ENCODE measurements around the gene APLN. TPM values are rescaled to one million over a fixed set of nuclear protein-coding genes. Genes with fewer than 3 reads are reported as not detected.

Gene APLN
- not detected for total RNA-seq

DNA sequence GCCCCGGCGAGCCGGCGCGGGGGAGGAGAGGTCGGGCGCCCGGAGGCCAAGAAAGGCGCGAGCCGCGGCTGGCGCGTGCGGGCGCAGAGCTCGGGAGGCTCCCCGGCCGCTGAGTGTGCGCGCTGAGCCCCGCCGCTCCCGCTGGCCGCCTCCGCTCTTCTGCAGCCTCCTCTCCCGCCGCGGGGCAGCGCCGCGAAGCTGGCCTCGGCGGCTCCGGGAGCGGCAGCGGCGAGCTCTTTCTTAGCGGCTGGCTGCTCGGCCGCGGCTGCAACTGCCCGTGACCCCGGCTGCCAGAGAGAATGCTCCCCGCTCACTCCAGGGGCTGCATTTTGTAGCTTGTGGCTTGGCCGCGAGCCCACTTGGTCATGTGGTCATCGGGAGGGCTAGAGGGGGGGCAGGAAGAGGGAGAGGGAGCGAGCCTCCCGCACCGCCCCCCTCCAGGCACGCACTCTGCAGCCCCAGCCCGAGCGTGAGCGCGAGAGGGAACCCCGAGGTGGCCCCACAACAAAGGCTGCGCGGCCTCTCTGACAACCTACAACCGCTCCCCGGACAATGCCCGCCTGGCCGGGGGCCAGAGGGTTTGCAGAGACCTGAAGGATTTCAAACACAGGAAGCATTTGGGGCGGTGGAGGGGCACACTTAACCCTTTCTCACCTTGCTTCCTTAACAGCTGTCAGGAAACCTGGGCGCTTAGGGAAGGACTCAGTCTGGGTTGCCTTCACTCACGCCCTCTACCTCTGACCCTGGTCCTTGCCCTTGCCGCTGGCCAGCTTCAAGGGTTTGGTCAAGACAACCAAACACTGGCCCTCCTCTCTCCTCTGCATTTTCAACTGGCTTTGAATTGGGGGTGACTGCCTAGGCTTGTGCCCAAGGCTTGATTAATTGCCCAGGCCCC lies at the start of gene APLN:
Gene APLN (minus strand): TSS at position 305 of the 895 bp plus-strand sequence. CDS start 326 bp downstream, outside the sequence.
- DNase-seq: no peak

- DNase-seq: no peak
These were observed 49.7 kb upstream of the APLN start for GRCh38 chrX:129704491-129704890.

DNA sequence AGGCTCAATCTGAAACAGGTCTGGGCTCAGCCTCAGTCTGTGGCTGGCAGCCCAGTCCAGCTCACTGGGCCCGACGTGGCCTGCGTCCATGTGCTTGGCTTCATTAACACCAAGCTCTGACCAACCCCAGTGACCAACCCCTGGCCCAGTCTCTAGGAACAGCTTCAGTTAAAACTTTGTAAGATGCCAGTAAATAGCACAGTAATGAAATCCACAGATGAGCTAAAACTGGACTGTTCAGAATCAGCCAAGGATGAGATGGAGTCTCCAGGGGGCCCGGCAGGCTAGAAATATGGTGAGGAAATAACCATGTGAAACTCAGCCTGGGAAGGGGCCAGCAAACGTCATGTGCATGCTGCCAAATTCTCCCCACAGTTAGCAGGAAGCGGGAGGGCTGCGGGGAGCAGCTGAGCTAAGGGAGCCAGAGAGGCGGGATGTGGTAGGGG lies 46.9 kb upstream of the APLN start:
- no peak for DNase-seq

- DNase-seq: no peak
These were observed 45.8 kb upstream of the APLN start for GRCh38 chrX:129700536-129700935.

DNA sequence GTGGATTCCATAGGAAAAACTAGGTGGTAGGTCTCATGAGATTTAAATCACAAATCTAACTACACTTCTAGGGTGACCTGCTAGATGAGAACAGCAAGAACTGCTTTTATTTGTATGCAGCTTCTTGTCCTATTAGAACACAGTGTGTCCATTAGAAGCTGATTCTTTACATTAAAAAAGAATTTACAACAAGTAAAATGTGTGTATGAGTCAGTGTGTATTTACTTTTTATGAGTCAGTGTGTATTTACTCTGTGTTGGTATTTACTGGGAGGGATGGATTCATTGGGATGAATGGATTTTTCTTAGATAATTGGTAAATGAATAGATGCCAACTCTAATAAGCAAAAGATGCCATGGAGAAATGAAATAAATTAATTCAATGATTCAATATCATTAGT lies 43.4 kb upstream of the APLN start:
- DNase-seq: no peak

DNA sequence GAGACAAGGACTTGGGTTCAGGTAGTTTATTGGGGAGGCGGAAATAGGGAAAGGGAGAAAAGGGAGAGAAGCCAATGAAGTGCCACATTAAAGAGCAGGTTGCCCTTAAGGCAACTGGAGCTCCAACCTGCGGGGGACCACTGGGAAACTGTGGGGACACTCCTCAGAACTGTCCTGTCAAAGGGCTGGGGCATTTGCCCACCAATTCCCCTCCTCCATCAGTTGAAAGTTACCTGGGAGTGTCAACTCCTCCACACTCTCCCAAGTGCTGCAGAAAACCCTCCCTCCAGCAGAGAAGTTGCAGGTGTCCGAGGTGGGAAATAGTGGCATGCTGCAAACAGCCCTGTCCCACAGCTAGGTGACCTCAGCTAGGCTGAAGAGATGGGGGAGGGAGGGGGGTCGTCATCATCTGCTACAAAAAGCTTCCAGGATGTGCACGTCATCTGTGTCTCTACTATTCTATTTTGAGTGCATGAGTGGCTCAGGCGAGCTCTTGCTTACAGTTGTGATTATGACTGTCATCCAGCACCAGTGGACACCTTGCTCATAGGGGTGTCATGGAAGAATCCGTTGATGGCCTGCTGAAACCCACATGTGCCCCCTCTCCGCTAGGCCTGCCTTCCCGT lies 42.6 kb upstream of the APLN start:
- DNase-seq: no peak

DNA sequence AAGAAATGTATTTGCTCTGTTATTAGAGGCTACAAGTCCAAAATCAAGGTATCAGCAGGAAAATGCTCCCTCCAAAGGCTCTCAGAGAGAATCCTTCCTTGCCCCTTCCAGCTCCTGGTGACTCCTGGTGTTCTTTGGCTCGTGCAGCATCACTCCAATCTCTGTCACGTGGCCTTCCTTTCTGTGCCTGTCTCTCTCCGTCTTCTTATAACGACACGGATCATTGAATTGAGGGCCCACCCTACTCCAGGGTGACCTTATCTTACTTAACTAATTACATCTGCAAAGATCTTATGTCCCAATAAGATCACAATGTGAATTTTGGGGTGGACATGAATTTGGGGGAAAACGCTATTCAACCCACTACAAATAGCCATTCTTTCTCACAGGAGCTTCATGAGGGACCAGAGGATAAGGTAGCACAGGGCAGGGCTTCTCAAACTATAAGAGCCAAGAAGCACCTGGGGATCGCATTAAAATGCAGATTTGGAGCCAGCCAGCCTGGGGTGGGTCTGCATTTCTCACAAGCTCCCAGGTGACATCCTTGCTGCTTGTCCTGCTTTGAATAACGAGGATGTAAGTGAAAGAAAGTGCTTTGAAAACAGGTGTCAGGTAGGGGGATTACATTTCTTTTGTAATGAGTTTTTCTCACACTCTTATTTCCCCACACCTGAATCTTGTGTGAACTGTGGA lies 41.9 kb upstream of the APLN start:
- no peak for DNase-seq

GRCh38 chrX:129695937-129696336 lies 41.2 kb upstream of the APLN start:
- no peak for DNase-seq

DNA sequence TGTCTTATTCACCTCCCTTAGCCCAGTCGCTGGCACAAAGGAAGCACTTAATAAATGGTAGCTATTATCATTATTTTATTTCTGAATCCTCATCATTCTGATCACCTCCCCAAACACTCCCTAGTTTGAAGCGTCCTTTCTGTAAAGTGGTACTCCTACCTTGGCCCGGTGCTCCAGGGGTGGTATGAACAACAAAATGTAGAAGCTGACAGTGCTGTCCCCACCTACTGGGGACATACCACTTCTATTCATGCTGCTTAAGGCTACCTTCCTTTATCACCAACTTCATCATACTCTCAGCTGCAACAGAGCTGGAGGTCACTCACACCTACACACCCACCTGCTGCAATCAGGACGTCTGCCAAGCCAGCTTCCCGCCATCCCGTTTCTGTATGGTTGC lies 40.8 kb upstream of the APLN start:
- DNase-seq: no peak

GRCh38 chrX:129694805-129695204 lies 40.0 kb upstream of the APLN start:
- no peak for DNase-seq

DNA sequence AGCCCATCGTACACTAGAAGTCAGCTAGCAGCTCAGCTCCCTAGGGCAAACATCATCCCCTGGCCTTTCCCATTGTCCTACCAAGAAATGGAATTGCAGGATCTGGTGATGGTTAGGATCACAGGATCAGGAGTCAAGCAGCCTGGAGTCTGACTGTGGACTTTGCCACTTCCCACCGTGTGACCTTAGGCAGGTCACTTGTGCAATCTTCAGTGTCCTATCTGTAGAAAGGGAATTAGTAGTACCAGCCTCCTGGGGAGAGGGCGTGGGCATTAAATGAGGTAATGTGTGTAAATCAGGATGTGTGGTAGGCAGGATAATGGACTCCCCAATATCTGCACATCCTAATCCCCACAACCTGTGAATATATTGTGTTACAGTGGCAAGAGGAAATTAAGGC lies 38.6 kb upstream of the APLN start:
- no peak for DNase-seq

- no peak for DNase-seq
These were observed 35.7 kb upstream of the APLN start for GRCh38 chrX:129690435-129690834.

GRCh38 chrX:129689796-129690195 lies 35.0 kb upstream of the APLN start:
- no peak for DNase-seq

- DNase-seq: no peak
These were observed 33.3 kb upstream of the APLN start for GRCh38 chrX:129688097-129688496.

DNA sequence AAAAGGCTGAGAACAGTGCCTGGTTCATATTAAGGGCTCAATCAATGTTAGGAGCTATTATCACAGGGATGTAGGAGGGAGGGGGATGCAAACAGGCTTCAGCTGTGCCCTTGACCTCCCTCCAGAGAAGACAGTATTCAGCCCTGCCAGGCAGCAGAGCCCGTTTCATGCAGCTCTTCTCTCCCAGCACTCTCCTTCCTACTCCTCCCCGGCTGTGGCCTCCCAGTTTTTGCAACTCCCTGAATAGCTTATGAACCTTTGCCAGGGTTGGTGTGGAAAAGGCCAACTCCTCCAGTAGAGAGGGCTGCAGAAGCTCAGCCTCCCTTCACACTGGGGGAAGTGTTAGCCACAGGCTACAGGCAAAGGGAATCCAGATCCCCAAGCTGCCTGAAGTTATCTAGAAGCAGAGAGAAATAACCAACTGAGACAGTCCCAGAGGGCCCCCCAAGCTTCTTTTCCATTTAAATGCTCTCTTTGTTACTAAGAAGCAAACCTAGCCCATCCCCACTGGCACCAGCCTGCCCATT lies 31.7 kb upstream of the APLN start:
- no peak for DNase-seq

DNA sequence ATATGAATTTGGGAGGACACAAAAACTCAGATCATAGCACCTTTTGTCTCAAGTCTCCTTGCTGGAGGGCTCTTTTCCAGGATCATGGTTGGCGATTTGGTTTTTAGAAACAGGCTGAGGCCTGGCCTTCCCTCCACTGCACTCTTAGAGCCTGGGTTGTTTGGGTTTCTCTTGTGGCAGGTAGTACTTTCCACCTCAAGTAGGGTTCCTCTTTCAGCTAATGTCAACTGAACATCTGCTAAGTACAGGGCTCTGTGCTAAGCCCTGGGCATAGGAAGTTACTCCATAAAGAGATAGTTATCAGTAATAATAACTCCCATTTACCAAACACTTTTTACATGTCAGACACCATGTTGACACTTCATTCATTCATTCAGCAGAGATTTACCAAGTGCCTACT lies 28.2 kb upstream of the APLN start:
- DNase-seq: no peak

DNA sequence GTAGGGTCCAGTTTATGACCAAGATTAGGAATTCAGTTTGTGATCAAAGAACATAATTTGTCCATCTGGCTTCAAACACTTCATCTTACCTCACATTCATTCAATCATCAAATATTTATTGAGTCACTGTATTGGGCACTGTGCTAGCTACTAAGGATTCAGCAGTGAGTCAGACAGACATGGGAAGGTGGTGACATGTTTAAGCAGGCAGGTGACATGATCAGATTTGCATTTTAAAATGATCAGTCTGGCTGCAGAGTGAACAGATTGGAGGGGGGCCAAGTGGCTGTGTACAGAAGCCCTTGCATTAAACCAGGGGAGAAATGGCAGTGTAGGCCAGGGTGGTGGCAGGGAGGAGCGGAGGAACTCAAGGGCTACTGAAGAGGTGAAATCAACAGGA lies 25.1 kb upstream of the APLN start:
- DNase-seq: no peak

DNA sequence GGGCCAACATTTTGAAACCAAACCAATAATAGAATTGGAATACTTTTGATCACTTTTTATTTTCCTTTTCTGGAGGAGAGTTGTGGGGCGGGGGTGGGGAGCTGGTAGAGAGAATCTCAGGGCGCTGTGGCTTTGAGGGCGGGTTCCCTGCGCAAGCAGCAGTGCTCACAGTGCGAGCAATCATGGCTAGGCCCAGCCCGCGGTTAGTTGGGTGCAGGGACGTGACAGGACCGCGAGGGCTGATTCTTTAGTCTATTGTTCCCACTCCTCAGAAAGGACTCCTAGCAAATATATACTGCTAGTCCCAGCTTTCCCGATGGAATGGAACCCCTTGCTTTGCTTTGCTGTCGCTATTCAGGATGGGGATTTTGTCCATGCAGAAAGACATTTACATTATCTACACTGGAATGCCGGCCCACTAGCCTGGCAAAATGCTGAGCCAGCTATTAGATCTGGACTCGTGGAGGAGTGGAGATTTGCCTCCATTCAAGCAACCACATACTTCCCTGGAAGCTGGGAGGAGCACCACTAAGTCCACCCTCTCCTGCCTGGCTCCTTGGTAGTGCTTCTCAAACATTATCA lies 23.9 kb upstream of the APLN start:
- no peak for DNase-seq

DNA sequence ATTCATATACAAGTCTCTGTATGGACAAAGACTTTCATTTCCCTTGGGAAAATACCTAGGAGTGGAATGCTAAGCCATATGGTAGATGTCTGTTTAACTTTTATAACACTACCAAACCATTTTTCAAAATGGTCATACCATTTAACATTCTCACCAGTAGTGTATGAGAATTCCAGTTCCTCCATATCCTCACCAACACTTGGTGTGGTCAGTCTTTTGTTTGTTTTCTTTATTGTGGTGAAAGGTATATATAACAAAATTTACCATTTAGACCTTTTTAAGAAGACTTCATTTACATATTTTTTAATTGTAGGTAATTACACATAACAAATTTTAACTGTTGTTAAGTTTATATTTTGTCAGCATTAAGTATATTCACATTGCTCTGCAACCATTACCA lies 12.7 kb upstream of the APLN start:
- DNase-seq: no peak

DNA sequence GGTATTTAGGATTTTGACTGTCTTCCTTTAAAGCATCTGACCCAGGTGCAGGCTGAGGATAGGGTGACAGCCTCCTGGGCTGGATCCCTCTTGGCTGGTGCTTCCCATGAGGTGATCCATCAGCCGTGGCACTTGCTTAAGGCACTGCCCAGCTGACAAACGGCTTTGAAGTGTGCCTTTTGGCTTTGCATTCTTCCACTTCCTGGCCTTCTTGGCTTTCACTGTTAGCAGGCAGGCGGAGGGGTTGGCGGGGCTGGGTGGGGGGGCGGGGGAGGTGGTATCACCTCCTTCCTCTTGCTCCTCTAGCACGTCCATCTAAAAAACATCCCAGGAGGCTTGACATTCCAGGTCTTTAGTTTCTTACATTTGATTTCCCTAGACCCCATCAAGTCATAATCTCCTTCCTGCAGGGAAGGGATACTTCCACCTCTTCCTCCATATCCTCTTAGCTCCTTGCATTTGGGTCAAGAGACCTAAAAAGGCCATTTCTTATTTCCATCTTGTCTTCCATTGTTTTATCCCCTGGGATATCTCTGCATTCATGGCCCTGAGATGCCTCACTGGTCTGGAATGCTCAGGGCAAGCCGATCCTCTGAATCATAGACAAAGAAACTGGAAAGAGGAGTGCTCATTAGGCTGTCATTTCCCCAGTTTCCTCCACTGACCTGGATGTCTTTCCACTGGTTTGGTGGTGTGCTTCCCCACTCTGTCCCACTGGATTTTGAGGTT lies 11.3 kb upstream of the APLN start:
- no peak for DNase-seq

GRCh38 chrX:129663171-129663570 lies 8.4 kb upstream of the APLN start:
- DNase-seq: no peak

- no peak for DNase-seq
These were observed 6.6 kb upstream of the APLN start for GRCh38 chrX:129661369-129661768.
